ENCODE data around the gene ZNF473. TPM values are rescaled to one million over a fixed set of nuclear protein-coding genes. Genes with fewer than 3 reads are reported as not detected.

ZNF473 gene
- total RNA-seq, 1 experiment from 2014 or later, result 11.7 TPM

- intact Hi-C loops (cut with micrococcal nuclease; ENCODE audit: unreplicated experiment), result no loop called here
- no peak for TF ChIP-seq TCF7L2 (IDR thresholded peaks at IDR 0.05; ENCODE audit: low read depth, low read length)
- no peak for TF ChIP-seq SIN3A (IDR thresholded peaks at IDR 0.05; ENCODE audit: borderline replicate concordance, insufficient read depth, low read depth, low read length)
- TF ChIP-seq REST (IDR thresholded peaks at IDR 0.05; ENCODE audit: insufficient read depth in 1 of 2, low read depth in 2 of 2, low read length in 1 of 2), result no peak
- POLR2A ChIA-PET, result no interaction called here
- DNase-seq (ENCODE audit: low read depth, low spot score) (no peak), ATAC-seq (no peak)
- Histone ChIP-seq H3K4me1 (ENCODE audit: control insufficient read depth, insufficient read depth, low read length) (no peaks in the 10 kb centered on the region), H3K27me3 (ENCODE audit: control insufficient read depth, insufficient read depth, low read length) (no peaks in the 10 kb centered on the region), H3K4me3 (ENCODE audit: low read depth in 2 of 2, low read length in 2 of 2) (no peak overlapping the region), H3K27ac (ENCODE audit: low read length) (no peak overlapping the region), H3K9me3 (ENCODE audit: control insufficient read depth, insufficient read depth, low read depth, low read length) (no peaks in the 10 kb centered on the region), H3K36me3 (ENCODE audit: control insufficient read depth, insufficient read depth, low read length) (no peaks in the 10 kb centered on the region; the same call in 1 of the 2 replicates)
- CTCF ChIA-PET, result no interaction called here
- in situ Hi-C loops (cut with HindIII; ENCODE audit: low pct_unique_long_range_greater_than_20kb, low sequenced_read_pairs), result no loop called here
- no TSS peak for BruUV-seq (replicated peaks)
These were observed 23.3 kb upstream of the ZNF473 start for GRCh38 chr19:50002386-50002960.

- H3K9me3 ChIP-seq (ENCODE audit: control insufficient read depth, insufficient read depth, low read depth, low read length), result no peaks in the 10 kb centered on the region
- no peak overlapping the region for H3K4me3 ChIP-seq (ENCODE audit: low read depth in 2 of 2, low read length in 2 of 2)
- no peaks in the 10 kb centered on the region for H3K27me3 ChIP-seq (ENCODE audit: control insufficient read depth, insufficient read depth, low read length)
- POLR2A ChIA-PET, result no interaction called here
- no peak overlapping the region for H3K27ac ChIP-seq (ENCODE audit: low read length)
- in situ Hi-C loops (cut with HindIII; ENCODE audit: low pct_unique_long_range_greater_than_20kb, low sequenced_read_pairs) (no loop called here), intact Hi-C loops (cut with micrococcal nuclease; ENCODE audit: unreplicated experiment) (no loop called here)
- TF ChIP-seq TCF7L2 (IDR thresholded peaks at IDR 0.05; ENCODE audit: low read depth, low read length), result no peak
- no peak for TF ChIP-seq SIN3A (IDR thresholded peaks at IDR 0.05; ENCODE audit: borderline replicate concordance, insufficient read depth, low read depth, low read length)
- no peak for TF ChIP-seq CTCF (IDR thresholded peaks at IDR 0.05)
- no peak for TF ChIP-seq POLR2AphosphoS5 (IDR thresholded peaks at IDR 0.05; ENCODE audit: low read depth, low read length)
- no peak for TF ChIP-seq REST (IDR thresholded peaks at IDR 0.05; ENCODE audit: insufficient read depth in 1 of 2, low read depth in 2 of 2, low read length in 1 of 2)
- BruUV-seq (replicated peaks), result no TSS peak
- ATAC-seq, result no peak
- no peaks in the 10 kb centered on the region for H3K4me1 ChIP-seq (ENCODE audit: control insufficient read depth, insufficient read depth, low read length)
- H3K36me3 ChIP-seq (ENCODE audit: control insufficient read depth, insufficient read depth, low read length), result no peaks in the 10 kb centered on the region; the same call in 1 of the 2 replicates
- CTCF ChIA-PET, result no interaction called here
- DNase-seq (ENCODE audit: low read depth, low spot score), result no peak
These were observed 22.5 kb upstream of the ZNF473 start for GRCh38 chr19:50003254-50003788.

Measured in Panc1 (cell line).